HFF-Myc (cell line): ENCODE results near the gene CTAGE9.
A peak's percentile ranks its signal among the peaks of the same experiment; 100 is the strongest.

Source experiments
- DNase-seq: peaks from one replicate; pipeline ENCODE4 v3.0.0-alpha.2; 2011; ENCODE audit warnings: low read depth; ENCODE audit errors: extremely low read depth
- H3K4me3 ChIP-seq: replicated peaks from 2 replicates; pipeline ENCODE4 v1.5.1; 2011; ENCODE audit warnings: low read depth, mild to moderate bottlenecking, control low read depth, low read length
- CTCF ChIP-seq: IDR thresholded peaks from 2 replicates; pipeline ENCODE4 v1.5.1; 2012; ENCODE audit warnings: mild to moderate bottlenecking, low read depth, low read length, control low read depth; ENCODE audit errors: missing control alignments

CTAGE9 gene

GRCh38 chr6:131739136-131739535, 28.3 kb upstream of the CTAGE9 start:
- H3K4me3 ChIP-seq, result no peak overlapping the region
- no peak for DNase-seq
- TF ChIP-seq CTCF, result no peak

GRCh38 chr6:131736811-131737210, 26.0 kb upstream of the CTAGE9 start:
- H3K4me3 ChIP-seq, result no peak overlapping the region
- no peak for TF ChIP-seq CTCF
- no peak for DNase-seq

DNA sequence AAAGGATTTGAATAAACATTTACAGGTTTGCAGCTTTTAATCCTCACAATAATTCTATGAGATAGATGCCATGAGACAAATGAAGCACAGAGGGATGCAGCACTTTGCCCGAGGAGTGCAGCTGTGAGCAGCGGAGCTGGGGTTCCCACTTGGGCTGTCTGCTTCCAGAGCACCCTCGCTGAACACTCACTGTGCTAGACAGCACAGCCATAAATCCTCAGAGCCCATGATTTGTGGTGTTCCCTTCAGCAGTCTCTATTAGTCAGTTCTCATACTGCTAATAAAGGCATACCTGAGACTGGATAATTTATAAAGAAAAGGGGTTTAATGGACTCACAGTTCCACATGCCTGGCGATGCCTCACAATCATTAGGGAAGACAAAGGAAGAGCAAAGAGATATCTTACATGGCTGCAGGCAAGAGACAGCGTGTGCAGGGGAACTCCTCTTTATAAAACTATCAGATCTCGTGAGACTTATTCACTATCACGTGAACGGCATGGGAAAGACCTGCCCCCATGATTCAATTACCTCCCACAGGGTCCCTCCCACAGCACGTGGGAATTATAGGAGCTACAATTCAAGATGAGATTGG, 25.3 kb upstream of the CTAGE9 start:
- H3K4me3 ChIP-seq, result no peak overlapping the region
- no peak for DNase-seq
- TF ChIP-seq CTCF, result no peak

DNA sequence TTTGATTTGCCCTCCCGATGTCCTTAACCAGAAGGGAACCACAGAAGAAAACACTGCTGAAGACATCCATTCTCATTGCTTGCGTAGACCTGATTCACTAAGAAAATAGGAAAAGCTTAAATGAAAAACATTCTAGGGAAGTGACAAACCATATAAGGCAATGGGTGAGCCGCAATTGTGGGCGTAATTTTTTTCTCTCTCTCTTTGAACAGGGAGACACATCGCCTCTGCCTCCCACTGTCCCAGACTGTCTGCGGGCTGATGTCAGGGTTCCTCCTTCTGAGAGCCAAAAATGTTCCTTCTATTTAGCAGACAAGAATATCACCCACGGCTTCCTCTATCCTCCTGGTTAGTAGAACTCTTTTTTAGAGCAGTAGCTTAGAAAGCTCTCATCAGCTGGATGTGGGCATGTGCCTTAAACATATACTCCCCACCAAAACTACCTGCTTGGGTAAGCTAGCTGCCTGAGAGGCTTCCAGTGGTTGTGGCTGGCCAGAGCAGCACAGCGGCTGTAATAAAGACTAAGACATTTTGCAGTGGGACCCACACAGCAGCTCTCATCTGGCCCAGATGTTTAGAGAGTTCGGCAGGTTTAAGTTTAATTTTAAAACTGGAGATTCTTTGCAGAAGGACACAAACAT, 22.7 kb upstream of the CTAGE9 start:
- no peak for TF ChIP-seq CTCF
- H3K4me3 ChIP-seq, result no peak overlapping the region
- DNase-seq, result peak; percentile 47

- no peak overlapping the region for H3K4me3 ChIP-seq
- no peak for DNase-seq
- no peak for TF ChIP-seq CTCF
Measured at GRCh38 chr6:131731224-131731623, 20.4 kb upstream of the CTAGE9 start.

DNA sequence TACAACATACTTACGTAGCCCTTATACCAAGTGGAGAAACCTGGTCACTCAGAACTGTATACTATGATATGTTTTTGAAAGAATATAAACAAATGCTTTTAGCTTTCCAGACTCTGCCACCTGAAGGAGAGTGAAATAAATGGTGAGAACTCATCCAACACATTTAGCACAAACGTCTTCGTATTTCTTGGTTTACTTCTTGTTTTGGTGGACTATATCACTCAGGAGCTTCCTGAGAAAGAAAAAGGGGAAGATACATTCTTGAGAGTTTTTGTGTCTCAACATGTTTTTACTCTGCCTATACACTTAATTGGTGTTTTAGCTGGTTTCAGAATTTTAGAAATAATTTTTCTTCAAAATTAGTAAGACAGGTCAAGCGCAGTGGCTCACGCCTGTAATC, 19.4 kb upstream of the CTAGE9 start:
- H3K4me3 ChIP-seq, result no peak overlapping the region
- no peak for TF ChIP-seq CTCF
- DNase-seq, result no peak

- DNase-seq, result no peak
- TF ChIP-seq CTCF, result no peak
- H3K4me3 ChIP-seq, result no peak overlapping the region
Measured at GRCh38 chr6:131729550-131729949, 18.7 kb upstream of the CTAGE9 start.
